PC-9 (cell line): ENCODE data around the gene TYROBP.

Source experiments
- CTCF ChIP-seq: fragments of 200-600 bp; sonication (generic); conservative IDR thresholded peaks from 2 replicates; pipeline ENCODE4 v1.6.1; 2017; ENCODE audit warnings: mixed run types, antibody characterized with exemption, mild to moderate bottlenecking, moderate library complexity
- EZH2 ChIP-seq: fragments of 200-600 bp; sonication (generic); IDR thresholded peaks from 2 replicates; pipeline ENCODE4 v1.8.0; 2017; ENCODE audit warnings: antibody characterized with exemption, low read depth

GRCh38 chr19:35911790-35912189 lies 3.7 kb upstream of the TYROBP start:
- TF ChIP-seq CTCF = no peak
- TF ChIP-seq EZH2 = no peak
